CD4-positive, alpha-beta memory T cell (primary cell): Measurements from ENCODE around the gene NCF1. TPM values are rescaled to one million over a fixed set of nuclear protein-coding genes. Genes with fewer than 3 reads are reported as not detected.
"Not testable (repeated sequence)": the region's sequence is repeated elsewhere in the genome, so short reads cannot be mapped to it uniquely, and the experiment has no call there.

Experiments used
- CTCF ChIA-PET: fragments of 350-600 bp; sonication (Branson Sonifier 250); formaldehyde crosslinking; loops from one replicate; lab custom pipeline; 2021; ENCODE audit warnings: inconsistent platforms; ENCODE audit not compliant: partially characterized antibody; lab: Charles Lee
- POLR2A ChIA-PET: fragments of 350-600 bp; sonication (Branson Sonifier 250); formaldehyde crosslinking; loops from one replicate; lab custom pipeline; 2021; ENCODE audit not compliant: partially characterized antibody; lab: Charles Lee
- DNase-seq, 5 donors: peaks; one replicate each; pipeline versions ENCODE4 v3.0.0 to v3.0.0-alpha.2; 2020 to 2022; ENCODE audit warnings: mixed read lengths in 1 of 5
- H3K27ac ChIP-seq: one replicate; pipeline ENCODE4 v1.7.0; 2013; ENCODE audit warnings: low read depth, low read length
- H3K27me3 ChIP-seq: 2 replicates; pipeline ENCODE4 v1.7.0; 2013; ENCODE audit warnings: mild to moderate bottlenecking, low read length, moderate library complexity; ENCODE audit not compliant: insufficient read depth
- H3K36me3 ChIP-seq: 2 replicates; pipeline ENCODE4 v1.7.0; 2013; ENCODE audit warnings: mild to moderate bottlenecking, low read length, moderate library complexity; ENCODE audit not compliant: insufficient read depth
- H3K4me1 ChIP-seq: 2 replicates; pipeline ENCODE4 v1.7.0; 2013; ENCODE audit warnings: mild to moderate bottlenecking, low read length, moderate library complexity; ENCODE audit not compliant: insufficient read depth
- H3K4me3 ChIP-seq, 2 donors: one replicate each; pipeline ENCODE4 v1.7.0; 2013; ENCODE audit warnings: low read length in 2 of 2, mild to moderate bottlenecking in 1 of 2
- H3K9me3 ChIP-seq, 2 donors: one replicate each; pipeline ENCODE4 v1.7.0; 2013; ENCODE audit warnings: low read length in 2 of 2, control low read depth in 1 of 2; ENCODE audit not compliant: control insufficient read depth in 1 of 2
- H3K27ac Mint-ChIP-seq, 7 donors: one replicate each; pipeline ENCODE4 v1.8.0; 2020 to 2021; ENCODE audit warnings: mixed read lengths in 7 of 7, mild to moderate bottlenecking in 6 of 7, inconsistent platforms in 3 of 7, moderate library complexity in 3 of 7
- H3K27me3 Mint-ChIP-seq, 2 donors: one replicate each; pipeline ENCODE4 v1.8.0; 2020 to 2021; ENCODE audit warnings: mixed read lengths in 2 of 2
- H3K36me3 Mint-ChIP-seq, 2 donors: one replicate each; pipeline ENCODE4 v1.8.0; 2020 to 2021; ENCODE audit warnings: mixed read lengths in 2 of 2, inconsistent platforms in 1 of 2, mild to moderate bottlenecking in 1 of 2
- H3K4me1 Mint-ChIP-seq, 4 donors: one replicate each; pipeline ENCODE4 v1.8.0; 2020 to 2021; ENCODE audit warnings: mixed read lengths in 4 of 4, mild to moderate bottlenecking in 1 of 4
- H3K4me3 Mint-ChIP-seq, 8 donors: one replicate each; pipeline ENCODE4 v1.8.0; 2020 to 2021; ENCODE audit warnings: mixed read lengths in 8 of 8, mild to moderate bottlenecking in 7 of 8, moderate library complexity in 6 of 8, inconsistent platforms in 3 of 8
- H3K9me3 Mint-ChIP-seq, 8 donors: one replicate each; pipeline ENCODE4 v1.8.0; 2020 to 2021; ENCODE audit warnings: mixed read lengths in 8 of 8, mild to moderate bottlenecking in 5 of 8, inconsistent platforms in 3 of 8, moderate library complexity in 1 of 8
- intact Hi-C: fragments of 100-400 bp; cut with micrococcal nuclease; formaldehyde crosslinking; loops from one replicate; pipeline ENCODE4 v1.15.1; 2023
- polyA plus RNA-seq, 2 donors: library from polyadenylated mRNA; unstranded; fragments of 300-500 nt; fragmentation: Illumina TruSeq; gene quantifications; one replicate each; pipeline ENCODE4 v1.2.3, GENCODE V29; 2021
- total RNA-seq, 2 experiments: library from RNA; stranded (reverse); gene quantifications; one replicate each; pipeline ENCODE4 v1.2.3, GENCODE V29; 2021

Gene NCF1
- total and polyA plus RNA-seq, 4 experiments from 2014 or later = 3.6 to 8.1 (median 5.9) TPM

GRCh38 chr7:74743936-74744557 lies 29.8 kb upstream of the NCF1 start:
- H3K27ac Mint-ChIP-seq, H3K4me1 Mint-ChIP-seq, H3K4me3 ChIP-seq, H3K27ac ChIP-seq, H3K4me3 Mint-ChIP-seq, H3K4me1 ChIP-seq, H3K9me3 ChIP-seq, H3K36me3 ChIP-seq, DNase-seq, CTCF ChIA-PET, H3K36me3 Mint-ChIP-seq, H3K27me3 Mint-ChIP-seq, H3K27me3 ChIP-seq, H3K9me3 Mint-ChIP-seq, POLR2A ChIA-PET, intact Hi-C loops: not testable (repeated sequence)

DNA sequence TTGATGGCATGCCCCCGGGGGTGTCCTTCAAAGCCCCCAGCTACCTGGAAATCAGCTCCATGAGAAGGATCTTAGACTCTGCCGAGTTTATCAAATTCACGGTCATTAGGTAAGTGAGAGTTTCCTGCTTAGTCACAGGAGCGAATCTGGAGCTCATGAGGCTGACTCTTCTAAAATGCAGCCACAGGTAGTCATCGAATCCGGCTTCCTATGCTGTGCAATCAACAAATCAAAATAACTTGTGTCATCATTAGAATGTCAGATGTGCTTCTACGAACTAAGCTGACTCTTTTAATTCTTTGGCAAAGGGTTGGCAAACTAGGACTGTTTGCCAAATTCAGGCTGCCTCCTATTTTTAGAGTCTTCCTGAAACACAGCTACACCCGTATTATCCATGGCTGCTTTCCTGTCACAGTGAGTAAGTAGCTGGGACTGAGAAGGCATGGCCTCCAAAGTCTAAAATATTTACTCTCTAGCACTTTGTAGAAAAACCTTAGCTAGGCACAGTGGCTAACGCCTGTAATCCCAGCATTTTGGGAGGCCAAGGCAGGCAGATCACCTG lies 19.8 kb upstream of the NCF1 start:
- intact Hi-C loops, H3K4me1 Mint-ChIP-seq, H3K27me3 Mint-ChIP-seq, POLR2A ChIA-PET, H3K36me3 Mint-ChIP-seq, H3K27ac Mint-ChIP-seq, H3K27ac ChIP-seq, H3K27me3 ChIP-seq, DNase-seq, H3K9me3 ChIP-seq, H3K4me3 Mint-ChIP-seq, CTCF ChIA-PET, H3K9me3 Mint-ChIP-seq, H3K4me3 ChIP-seq, H3K36me3 ChIP-seq, H3K4me1 ChIP-seq: not testable (repeated sequence)

DNA sequence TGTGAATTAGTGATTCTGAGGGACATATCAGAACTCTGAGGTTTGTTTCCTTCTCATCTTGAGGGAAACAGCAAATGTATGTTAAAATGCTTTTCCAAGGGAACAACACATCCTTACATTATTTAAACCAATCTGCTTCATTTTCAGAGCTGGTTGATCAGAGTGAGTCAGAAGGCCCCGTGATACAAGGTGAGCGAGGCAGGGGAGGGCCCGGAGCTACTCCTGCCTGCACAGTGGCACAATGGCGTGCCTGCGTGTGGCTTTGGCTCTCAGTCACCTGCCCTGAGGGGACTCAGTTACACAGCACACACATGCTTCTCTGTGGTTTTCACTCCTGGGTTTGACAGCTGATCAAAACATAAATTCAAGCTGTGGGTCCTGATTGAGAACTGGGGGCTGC lies 17.1 kb upstream of the NCF1 start:
- H3K36me3 ChIP-seq, H3K27ac ChIP-seq, H3K4me1 ChIP-seq, POLR2A ChIA-PET, intact Hi-C loops, H3K4me3 ChIP-seq, H3K27me3 ChIP-seq, H3K27ac Mint-ChIP-seq, CTCF ChIA-PET, H3K9me3 Mint-ChIP-seq, H3K36me3 Mint-ChIP-seq, H3K27me3 Mint-ChIP-seq, H3K4me3 Mint-ChIP-seq, DNase-seq, H3K4me1 Mint-ChIP-seq, H3K9me3 ChIP-seq: not testable (repeated sequence)

DNA sequence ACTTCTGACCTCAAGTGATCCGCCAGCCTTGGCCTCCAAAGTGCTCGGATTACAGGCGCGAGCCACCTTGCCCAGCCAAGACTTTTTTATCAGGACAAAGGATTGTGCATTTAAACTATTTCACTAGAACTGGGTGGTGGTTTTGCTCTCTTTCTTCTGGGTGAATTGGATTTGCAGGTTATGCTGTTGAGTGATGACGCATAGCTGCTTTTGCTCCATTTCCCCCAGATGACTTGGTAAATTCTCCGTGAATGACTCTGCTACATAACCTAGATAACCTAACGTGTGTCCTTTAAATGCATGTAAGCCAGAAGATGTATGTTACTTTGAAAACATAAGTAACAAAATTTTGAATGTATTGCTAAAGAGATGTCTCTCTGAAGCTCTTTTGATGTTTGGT lies 15.5 kb upstream of the NCF1 start:
- H3K27ac Mint-ChIP-seq, H3K4me3 ChIP-seq, H3K27me3 ChIP-seq, H3K4me1 ChIP-seq, H3K4me3 Mint-ChIP-seq, DNase-seq, H3K36me3 ChIP-seq, CTCF ChIA-PET, H3K27ac ChIP-seq, POLR2A ChIA-PET, H3K4me1 Mint-ChIP-seq, H3K9me3 ChIP-seq, H3K36me3 Mint-ChIP-seq, intact Hi-C loops, H3K9me3 Mint-ChIP-seq, H3K27me3 Mint-ChIP-seq: not testable (repeated sequence)

GRCh38 chr7:74758982-74759381 lies 14.8 kb upstream of the NCF1 start:
- DNase-seq, H3K4me3 ChIP-seq, H3K4me1 Mint-ChIP-seq, H3K4me3 Mint-ChIP-seq, intact Hi-C loops, H3K27ac ChIP-seq, POLR2A ChIA-PET, H3K9me3 Mint-ChIP-seq, H3K9me3 ChIP-seq, CTCF ChIA-PET, H3K36me3 Mint-ChIP-seq, H3K27me3 Mint-ChIP-seq, H3K4me1 ChIP-seq, H3K27me3 ChIP-seq, H3K36me3 ChIP-seq, H3K27ac Mint-ChIP-seq: not testable (repeated sequence)

DNA sequence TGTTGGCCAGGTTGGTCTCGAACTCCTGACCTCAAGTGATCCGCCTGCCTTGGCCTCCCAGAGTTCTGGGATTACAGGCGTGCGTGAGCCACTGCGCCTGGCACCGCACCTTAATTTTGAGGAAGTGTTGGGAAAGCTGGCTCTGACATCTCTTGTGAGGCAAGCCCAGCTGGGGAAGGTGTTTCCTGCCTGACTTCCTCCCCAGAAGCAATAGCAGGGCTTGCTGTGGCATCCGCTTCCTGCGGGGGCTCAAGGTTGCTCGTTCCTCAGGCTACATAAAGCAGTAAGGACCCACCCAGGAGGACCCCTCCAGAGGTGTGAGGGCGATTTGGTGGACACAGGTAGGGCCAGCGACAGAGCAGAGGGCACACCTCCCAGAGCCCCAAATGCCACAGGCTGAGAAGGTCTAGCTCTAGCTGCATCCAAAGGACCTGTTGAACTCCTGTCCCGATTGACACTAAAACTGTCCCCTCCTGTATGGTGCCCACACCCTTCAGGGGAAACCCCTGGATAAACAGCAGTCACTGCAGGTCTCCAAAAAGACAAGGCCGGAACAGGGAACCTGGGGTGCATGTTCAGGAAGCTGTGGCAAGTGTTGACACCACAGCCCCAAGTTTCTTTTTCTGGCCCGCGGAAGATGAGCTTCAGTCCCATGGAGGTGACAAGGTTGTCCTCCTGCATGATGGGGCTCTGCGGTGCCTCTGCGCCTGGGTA lies 8.4 kb upstream of the NCF1 start:
- H3K36me3 Mint-ChIP-seq, H3K36me3 ChIP-seq, intact Hi-C loops, H3K9me3 ChIP-seq, H3K27ac ChIP-seq, CTCF ChIA-PET, H3K4me1 ChIP-seq, H3K4me3 Mint-ChIP-seq, H3K9me3 Mint-ChIP-seq, H3K4me1 Mint-ChIP-seq, H3K27me3 Mint-ChIP-seq, H3K27ac Mint-ChIP-seq, DNase-seq, H3K27me3 ChIP-seq, H3K4me3 ChIP-seq, POLR2A ChIA-PET: not testable (repeated sequence)

- CTCF ChIA-PET, H3K9me3 Mint-ChIP-seq, H3K4me3 Mint-ChIP-seq, H3K4me1 ChIP-seq, H3K36me3 ChIP-seq, POLR2A ChIA-PET, H3K9me3 ChIP-seq, H3K4me3 ChIP-seq, DNase-seq, H3K27me3 Mint-ChIP-seq, H3K27ac Mint-ChIP-seq, H3K4me1 Mint-ChIP-seq, intact Hi-C loops, H3K36me3 Mint-ChIP-seq, H3K27ac ChIP-seq, H3K27me3 ChIP-seq: not testable (repeated sequence)
These were observed 7.3 kb upstream of the NCF1 start for GRCh38 chr7:74766509-74766908.
